Right renal pelvis (tissue), 4 donors: ENCODE data around the gene BHMT2. TPM values are rescaled to one million over a fixed set of nuclear protein-coding genes. Genes with fewer than 3 reads are reported as not detected.

ENCODE experiments used
- DNase-seq, 4 donors: peaks; one replicate each; pipeline ENCODE4 v3.0.0-alpha.2; 2013; ENCODE audit warnings: low read depth in 4 of 4, low spot score in 3 of 4, missing footprints in 1 of 4
- polyA plus RNA-seq, 4 donors: library from polyadenylated mRNA; unstranded; fragments of 120-200 nt; gene quantifications; one replicate each; pipeline ENCODE4 v1.2.1, GENCODE V29; 2013; ENCODE audit not compliant: insufficient read length in 4 of 4

The BHMT2 gene
- polyA plus RNA-seq, 4 donors, result 31.2 to 63.8 (median 38.5) TPM

- DNase-seq, result no peak
These were observed 42.6 kb downstream of the BHMT2 start for GRCh38 chr5:79111960-79112702.

- no peak for DNase-seq
These were observed 43.1 kb downstream of the BHMT2 start for GRCh38 chr5:79112703-79113058.

DNA sequence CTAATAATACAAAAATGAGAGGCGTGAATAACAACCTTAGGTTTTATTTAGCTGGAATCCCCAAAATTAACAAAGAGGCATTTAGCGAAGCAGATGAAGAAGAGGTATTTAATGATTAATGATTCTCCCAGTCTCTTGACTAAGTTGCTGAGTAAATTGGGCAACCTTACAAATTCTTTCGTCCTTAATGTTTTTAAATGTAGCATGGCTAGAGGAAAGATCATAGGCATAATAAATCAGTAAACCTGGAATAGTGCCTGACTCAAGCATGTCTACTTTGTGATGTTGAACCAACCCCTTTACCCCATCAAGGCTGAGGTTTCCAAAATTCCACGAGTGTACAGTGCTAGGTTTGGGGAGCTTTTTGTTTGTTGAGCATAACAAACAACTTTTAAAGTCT, 49.9 kb downstream of the BHMT2 start:
- no peak for DNase-seq

DNA sequence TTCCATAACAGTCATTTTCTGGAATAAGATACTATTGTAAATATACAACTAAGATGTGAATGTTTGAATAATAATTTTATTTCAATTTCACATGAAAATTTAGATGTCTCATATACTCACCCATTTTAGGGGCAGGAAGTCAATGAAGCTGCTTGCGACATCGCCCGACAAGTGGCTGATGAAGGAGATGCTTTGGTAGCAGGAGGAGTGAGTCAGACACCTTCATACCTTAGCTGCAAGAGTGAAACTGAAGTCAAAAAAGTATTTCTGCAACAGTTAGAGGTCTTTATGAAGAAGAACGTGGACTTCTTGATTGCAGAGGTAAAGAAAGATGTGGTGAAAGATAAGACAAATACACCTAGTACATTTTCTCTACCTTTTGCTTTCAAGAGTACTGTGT, 50.7 kb downstream of the BHMT2 start:
- no peak for DNase-seq

DNA sequence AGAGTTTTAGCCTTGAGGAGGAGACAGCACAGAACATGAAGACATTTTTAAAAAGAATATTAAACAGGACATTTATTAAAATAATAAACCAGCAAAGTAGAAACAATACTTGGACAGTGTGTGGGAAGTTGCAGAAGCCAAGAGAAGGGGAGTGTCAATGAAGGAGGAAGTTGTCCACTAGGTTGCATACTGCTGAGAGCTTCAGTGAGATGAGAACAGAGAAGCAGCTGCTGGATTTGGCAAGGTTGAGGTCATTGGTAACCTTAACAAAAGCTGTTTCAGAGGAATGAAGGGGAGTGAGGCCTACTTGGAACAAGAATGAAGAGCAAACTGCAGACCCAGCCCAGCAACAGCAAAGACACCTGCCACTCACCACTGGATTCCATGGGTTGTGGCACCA, 53.4 kb downstream of the BHMT2 start:
- no peak for DNase-seq

- DNase-seq, result no peak
These were observed 55.0 kb downstream of the BHMT2 start for GRCh38 chr5:79124607-79125006.

- no peak for DNase-seq
These were observed 61.2 kb downstream of the BHMT2 start for GRCh38 chr5:79130781-79131180.

GRCh38 chr5:79133121-79133656, 63.6 kb downstream of the BHMT2 start:
- DNase-seq, result peak in 2 of 4 donors; percentile 31 to 49

DNA sequence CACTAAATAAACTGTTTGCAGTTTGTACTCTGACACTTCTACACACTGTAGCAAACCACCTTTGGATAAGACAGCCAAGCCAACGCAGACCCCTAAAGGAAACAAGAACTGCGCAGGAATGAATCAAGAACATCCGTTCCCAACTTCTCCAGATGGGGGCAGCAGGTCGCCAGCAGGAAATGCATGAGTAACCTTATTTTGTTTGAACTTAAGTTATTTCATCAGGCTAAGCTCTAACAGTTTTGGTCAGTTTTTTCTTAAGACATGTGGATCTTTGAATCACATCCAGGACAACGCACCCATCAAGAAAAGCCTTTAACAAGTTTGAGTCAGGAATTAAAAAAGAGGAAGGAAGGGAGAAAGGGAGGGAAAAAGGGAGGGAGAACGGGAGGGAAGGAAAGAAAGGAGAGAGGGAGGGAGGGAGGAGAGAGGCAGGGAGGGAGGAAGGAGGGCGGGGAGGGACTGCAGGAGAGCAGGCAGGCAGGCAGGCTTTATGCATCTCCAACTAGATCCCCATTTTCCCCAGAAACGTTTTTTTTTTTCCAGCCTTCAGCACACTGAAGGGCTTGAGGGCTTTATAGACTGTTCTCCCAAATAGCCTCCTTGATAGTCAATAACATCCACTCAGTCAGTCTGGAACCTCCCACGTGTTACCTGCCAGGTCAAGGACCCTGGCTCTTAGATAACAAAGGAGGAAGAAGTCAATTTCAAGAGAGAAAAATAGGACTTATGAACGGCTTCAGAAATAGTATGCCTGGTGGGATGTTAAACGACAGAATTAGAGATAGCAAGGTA, 64.3 kb downstream of the BHMT2 start:
- peak; percentile 65 to 76 (median 72) for DNase-seq

- no peak for DNase-seq
These were observed 66.4 kb downstream of the BHMT2 start for GRCh38 chr5:79135790-79136553.

DNA sequence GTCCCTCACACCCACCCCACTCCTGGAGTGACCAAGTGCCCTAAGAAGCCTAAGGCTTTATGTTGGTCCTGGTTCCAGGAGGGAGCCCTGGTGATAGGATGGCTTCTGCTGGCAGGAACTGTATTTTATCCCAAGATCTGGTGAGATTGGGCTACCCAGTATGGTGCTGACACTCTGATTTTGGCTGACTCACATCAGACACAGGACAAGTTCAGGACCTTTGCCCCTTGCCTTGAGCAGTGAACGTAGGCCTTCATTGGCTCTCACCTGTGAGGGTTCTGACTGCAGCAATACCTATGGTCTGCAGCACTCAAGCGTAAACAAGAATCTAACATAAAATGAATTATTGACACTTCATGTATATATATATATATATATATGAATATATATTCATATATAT, 67.1 kb downstream of the BHMT2 start:
- no peak for DNase-seq

Other genes with a start within 250 kb of the BHMT2 start
- 10 to 100 TPM; 16.5 to 22.6 (median 22.0) TPM for gene ARSB, start 84.5 kb upstream of the BHMT2 start, polyA plus RNA-seq
- gene DMGDH, start 93 bp upstream of the BHMT2 start, polyA plus RNA-seq, result 10 to 100 TPM; 17.4 to 29.8 (median 21.9) TPM
- gene BHMT, start 42.0 kb downstream of the BHMT2 start, polyA plus RNA-seq, result 100 to 1,000 TPM; 190 to 523 (median 312) TPM
- 10 to 100 TPM; 22.0 to 31.7 (median 29.1) TPM for gene JMY, start 166.4 kb downstream of the BHMT2 start, polyA plus RNA-seq